HG03103 (cell line): ENCODE measurements around the gene PARP12.

Experiments
- ATAC-seq: cut with Tn5 transposase; IDR thresholded peaks from one replicate; pipeline ENCODE4 v1.9.1; 2021; ENCODE audit warnings: low read depth; ENCODE audit not compliant: unreplicated experiment

The PARP12 gene

DNA sequence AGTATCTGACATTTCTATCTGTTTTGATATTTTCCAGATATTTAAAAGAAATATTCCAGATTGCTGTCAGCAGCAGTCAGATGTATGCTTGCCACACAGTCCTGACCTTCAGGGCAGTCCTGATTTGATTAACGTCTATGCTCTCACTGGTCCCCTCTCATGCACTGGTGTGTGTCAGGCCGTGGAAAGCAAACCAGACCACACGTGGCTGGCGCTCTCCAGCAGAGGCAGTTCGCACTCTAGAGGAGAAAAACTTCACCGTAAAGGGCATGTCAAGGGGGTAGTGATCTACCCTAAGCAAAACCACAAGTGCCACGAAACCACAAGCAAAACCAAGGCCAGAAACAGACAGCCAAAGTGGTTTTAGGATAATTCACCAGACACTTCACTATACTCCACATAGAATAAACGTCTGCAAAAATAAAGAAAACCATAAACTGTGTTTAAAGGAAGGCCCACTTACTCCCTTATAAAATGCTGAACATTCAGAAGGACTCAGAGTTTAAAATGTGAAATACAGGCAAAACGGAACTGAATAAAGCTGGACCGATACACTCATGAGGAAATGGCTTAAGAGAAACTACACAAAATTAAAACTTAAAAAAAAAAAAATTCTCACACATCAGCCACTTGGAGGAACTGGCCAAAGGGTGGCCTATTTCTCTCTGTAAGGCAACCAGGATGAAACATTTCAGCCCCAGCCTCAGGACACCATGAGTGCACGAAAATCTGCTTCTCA, 26.4 kb downstream of the PARP12 start:
- ATAC-seq = no peak

GRCh38 chr7:140035400-140036223, 27.1 kb downstream of the PARP12 start:
- no peak for ATAC-seq

DNA sequence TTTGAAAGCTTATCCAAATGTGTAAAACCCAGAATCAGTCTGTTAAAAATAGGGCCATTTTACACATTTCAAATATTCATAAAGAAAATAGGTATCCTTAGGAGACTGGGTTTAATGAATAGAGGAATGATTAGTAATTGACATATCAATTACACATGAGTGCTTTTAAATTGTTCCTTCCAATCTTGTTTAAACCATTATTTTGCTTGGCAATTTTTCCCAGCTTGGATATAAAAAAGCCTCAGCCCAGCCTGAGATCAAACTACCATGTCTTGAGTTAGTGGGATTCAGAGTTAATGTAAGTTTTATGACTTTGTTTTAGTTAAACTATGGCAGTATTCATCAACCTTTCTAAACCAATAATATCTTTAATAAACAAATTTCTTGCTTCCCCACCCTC, 28.3 kb downstream of the PARP12 start:
- no peak for ATAC-seq

- ATAC-seq = no peak
Observed at GRCh38 chr7:140033779-140034363, 28.9 kb downstream of the PARP12 start.

DNA sequence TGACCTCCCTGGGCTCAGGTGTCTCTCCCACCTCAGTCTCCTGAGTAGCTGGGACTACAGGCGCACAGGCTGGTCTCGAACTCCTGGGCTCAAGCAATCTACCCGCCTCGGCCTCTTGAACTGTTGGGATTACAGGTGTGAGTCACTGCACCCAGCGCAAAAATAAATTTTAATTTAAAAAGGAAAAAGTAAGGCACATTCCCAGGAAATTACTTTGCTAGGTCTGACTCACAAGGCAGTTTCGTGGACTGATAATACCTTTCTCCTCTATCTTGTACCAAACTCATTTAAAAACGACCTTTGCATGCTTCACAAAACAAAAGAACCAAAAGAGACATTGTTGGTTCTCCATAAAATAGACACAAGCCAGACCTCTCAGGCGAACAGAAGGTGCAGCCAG, 29.7 kb downstream of the PARP12 start:
- no peak for ATAC-seq

DNA sequence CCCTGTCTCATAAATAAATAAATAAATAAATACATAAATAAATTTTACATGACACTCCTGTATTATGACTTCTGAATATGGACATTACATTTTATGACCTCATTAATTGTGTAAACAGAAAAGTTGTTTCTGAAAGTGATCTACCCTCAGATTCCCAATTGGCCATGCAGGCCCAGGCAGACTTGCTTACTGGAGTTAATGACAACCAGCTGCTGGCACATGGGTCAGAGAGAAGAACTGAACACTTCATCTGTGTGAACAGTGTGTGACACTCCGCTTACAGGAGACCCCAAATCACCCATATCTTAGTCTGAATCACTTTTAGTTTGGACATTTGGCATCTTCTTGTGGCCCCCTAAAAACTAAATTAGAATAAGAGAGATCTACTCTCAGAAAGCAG, 31.4 kb downstream of the PARP12 start:
- ATAC-seq = no peak

DNA sequence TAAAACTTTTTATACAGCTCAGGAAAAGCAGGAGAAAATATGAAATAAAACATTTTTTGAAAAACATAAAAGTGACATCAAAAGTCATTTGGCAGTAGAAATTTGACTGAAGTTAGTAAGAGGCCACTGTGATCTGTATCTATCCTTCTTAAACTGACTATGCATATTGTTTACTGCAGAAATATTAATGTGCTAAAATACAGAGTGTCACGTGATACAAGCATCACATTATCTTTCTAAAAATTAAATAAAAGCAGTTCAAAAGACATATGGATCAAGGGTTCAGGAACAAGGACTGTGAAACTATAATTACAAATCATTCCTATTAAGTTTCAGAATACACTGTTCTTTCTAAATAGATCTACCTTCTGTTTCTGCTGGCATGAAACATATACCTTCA, 33.7 kb downstream of the PARP12 start:
- no peak for ATAC-seq

DNA sequence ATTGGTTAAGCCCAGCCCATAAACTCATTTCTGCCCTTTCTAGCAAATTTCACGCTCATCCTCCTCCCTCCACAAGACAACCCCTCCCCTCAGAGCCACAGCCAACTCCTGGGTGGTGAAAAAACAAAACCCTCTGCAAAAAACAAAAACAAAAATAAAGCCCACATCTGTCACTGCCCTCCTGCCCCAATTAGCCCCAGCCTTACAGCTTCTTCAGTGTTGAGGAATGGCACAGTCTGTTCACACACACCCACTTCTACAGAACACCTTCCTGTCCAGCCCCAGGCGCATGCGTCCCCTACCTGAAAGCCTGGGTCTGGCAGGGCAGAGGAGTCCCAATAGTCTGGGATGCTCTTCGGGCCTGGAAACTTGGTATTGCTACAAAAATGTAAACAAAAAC, 34.4 kb downstream of the PARP12 start:
- no peak for ATAC-seq

DNA sequence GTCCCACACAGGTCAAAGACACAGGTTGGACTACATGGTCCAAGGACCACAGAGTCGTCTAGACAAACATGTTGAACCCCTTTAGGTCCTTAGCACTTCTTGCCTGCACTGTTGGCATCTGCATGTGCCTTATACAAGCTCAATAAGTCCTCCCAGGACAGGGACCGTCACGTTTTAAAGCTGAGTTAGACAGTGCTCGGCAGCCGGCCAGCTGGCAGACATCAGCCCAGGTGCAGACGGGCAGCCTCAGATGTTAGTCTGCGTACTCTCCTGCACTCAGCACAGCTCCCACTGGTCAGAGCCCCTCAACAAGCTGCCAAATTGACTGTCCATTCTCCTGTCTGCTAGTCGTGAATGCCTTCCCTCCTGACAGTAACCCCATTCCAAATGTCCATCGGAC, 34.9 kb downstream of the PARP12 start:
- no peak for ATAC-seq

DNA sequence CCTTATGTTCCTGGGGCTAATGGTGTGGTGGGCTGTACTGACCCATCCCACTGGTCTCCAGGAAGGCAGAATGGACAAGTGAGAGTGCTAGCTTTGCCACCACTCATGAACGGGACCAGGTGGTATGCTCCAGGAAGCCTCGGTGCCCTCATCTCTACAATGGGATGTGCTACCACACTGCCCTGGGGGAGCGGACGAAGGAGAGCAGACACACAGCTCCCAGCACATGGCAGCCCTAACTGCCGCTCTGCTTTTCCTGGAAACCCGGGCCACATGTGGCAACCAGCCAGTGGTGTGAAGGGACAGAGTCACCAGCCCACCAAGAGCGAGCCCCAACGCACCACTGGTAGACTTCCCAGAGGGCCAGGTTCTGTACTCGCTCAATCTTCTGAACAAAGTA, 35.8 kb downstream of the PARP12 start:
- ATAC-seq = no peak

DNA sequence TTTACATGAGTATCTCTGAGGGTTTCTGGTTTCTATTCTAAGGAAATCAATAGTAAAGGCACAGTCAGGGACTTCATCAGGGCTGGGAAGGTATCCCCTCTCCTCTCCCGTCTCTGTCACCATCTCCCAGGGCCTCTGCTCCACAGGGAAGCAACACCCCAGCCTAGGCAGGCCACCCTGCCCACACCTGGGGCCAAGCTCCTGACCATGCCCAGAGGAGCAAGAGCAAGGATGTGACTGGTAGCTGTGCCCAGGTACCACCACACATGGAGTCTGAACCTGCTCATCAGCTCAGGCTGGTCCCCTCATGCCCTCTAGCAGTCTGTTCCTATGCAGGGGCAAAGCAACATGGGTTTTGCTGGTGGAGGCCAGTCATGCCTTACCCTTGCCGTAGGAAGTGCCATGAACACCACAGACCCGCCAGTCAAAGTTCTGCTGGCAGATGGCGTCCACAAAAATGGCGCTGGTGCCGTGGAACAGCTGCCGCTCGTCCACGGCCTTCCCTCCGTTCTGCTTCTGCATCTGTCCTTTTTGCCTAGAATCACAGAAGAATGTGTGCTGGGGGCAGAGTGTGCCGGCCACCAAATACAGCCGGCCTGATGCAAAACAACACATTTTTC, 36.8 kb downstream of the PARP12 start:
- ATAC-seq = no peak

- ATAC-seq = no peak
Observed at GRCh38 chr7:140025241-140025640, 37.5 kb downstream of the PARP12 start.

DNA sequence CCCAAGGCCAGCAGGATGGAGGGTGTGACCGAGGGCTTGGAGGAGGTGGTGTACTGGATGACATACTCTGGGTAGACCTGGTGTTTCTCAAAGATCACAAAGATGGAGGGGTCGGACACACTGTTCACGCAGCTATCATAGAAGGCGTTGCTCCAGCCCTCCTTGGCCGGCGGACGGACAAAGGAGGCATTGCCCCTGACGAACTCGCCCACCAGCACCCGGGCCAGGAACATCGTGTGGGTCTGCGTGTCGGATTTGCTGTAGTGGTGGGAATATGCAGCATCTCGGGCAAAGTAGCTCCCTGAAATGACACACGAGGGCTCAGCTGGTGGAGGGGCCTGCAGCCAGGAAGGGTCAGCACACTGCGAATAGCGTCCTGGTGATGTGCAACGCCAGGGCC, 38.2 kb downstream of the PARP12 start:
- no peak for ATAC-seq

DNA sequence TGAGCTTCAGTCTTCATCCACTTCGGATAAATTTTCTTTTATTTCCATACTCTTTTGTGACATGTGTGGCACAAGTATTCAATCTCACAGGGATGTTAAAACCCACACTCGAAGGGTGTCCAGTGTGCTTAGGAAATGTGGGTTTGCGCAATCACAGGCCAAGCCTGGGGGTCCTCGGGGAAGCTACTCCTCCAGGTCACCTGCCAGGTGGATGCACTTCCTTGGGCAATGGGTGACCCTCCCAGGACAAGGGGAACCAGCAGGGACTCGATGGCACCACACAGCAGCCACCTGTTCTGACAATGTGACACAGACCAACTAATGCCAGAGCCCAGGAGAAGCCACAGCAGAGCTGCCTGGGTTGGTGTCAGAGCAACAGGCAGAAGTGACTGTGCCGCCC, 39.0 kb downstream of the PARP12 start:
- ATAC-seq = no peak

GRCh38 chr7:140022582-140023211, 40.1 kb downstream of the PARP12 start:
- ATAC-seq = no peak

DNA sequence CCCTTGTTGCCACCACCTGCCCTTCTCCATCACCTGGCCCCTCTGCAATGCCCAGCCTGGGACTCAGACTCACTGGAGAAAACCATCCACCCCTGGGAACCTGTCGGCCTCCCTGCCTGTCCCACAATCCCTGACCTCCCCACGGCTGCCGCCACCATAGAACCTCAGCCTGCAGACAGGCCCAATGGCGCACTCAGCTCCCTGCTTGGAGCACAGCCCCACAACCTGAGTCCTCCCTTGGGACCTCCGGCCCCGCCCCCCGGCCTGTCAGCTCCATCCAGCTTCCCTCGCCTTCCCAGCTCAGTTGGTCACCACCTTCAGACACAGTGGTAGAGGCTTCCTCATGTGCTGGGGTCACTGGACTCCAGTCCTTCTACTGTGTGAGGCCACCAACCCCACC, 41.1 kb downstream of the PARP12 start:
- no peak for ATAC-seq

DNA sequence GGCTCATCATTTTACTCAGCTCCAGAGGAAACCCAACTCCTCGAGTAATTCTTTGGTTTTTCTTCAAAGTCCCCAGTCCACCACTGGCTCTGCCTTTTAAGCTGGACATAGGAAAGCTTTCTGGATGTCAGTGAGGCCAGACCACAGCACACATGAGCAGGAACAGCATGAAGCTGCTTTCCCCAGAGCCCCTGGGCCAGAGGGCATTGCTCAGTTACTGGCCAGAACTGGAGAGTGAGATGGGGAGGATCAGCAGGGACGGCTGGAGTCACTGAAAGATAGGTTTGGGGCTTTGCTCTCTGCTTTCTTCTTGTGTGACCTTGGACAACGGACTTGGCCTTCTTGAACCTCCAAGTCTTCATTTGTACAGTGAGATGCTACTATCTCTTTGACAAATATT, 43.1 kb downstream of the PARP12 start:
- no peak for ATAC-seq

- no peak for ATAC-seq
Observed at GRCh38 chr7:140019172-140019571, 43.6 kb downstream of the PARP12 start.

- ATAC-seq = no peak
Observed at GRCh38 chr7:140018125-140019043, 44.4 kb downstream of the PARP12 start.

DNA sequence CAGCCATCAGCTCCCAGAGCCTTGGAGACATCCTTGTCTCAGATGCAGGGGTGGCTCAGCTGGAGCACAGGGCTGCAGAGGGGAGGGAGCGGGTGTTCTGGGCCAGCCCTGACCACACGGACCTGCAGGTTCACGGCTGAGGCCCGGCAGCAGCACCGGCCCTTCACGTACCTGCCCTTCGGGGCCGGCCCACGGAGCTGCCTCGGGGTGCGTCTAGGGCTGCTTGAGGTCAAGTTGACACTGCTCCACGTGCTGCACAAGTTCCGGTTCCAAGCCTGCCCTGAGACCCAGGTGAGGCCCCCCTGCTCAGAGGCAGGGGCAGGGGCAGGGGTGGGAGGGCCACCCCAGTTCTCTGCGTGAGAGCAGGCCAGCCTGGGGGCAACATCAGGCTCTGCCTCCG, 45.2 kb downstream of the PARP12 start:
- ATAC-seq = no peak
